ENCODE measurements around the gene ZGPAT.

GRCh38 chr20:63782521-63782971, 74.7 kb downstream of the ZGPAT start:
- no peak for TF ChIP-seq YY1 (IDR thresholded peaks at IDR 0.05; ENCODE audit: insufficient read depth, insufficient read length)
- no peak for TF ChIP-seq SUZ12 (IDR thresholded peaks at IDR 0.05; ENCODE audit: extremely low read depth, insufficient read depth, insufficient read length)
